Activated T-helper 2 cell treated with anti-CD3 and anti-CD28 coated beads, Interferon-gamma antibody, Interleukin-2, Interleukin-4, amounts not matched to agents 10 μg/mL and 5 μg/mL and 100 μg/mL, durations not matched to agents 14 hours and 24 hours and 36 hours (primary cell): ENCODE results near the gene HIP1. TPM values are rescaled to one million over a fixed set of nuclear protein-coding genes. Genes with fewer than 3 reads are reported as not detected.
"Not testable (repeated sequence)": the region's sequence is repeated elsewhere in the genome, so short reads cannot be mapped to it uniquely, and the experiment has no call there.

Experiments
- DNase-seq: peaks from one replicate; pipeline ENCODE4 v3.0.0; 2021; ENCODE audit warnings: low spot score
- H3K27ac Mint-ChIP-seq: one replicate; pipeline ENCODE4 v1.8.0; 2021; ENCODE audit warnings: mixed read lengths
- H3K27me3 Mint-ChIP-seq: one replicate; pipeline ENCODE4 v1.8.0; 2021; ENCODE audit warnings: low read depth, mixed read lengths
- H3K36me3 Mint-ChIP-seq: one replicate; pipeline ENCODE4 v1.8.0; 2021; ENCODE audit warnings: low read depth, mixed read lengths
- H3K4me1 Mint-ChIP-seq: one replicate; pipeline ENCODE4 v1.8.0; 2021; ENCODE audit warnings: low read depth, mixed read lengths
- H3K4me3 Mint-ChIP-seq: one replicate; pipeline ENCODE4 v1.8.0; 2021; ENCODE audit warnings: low read depth, mild to moderate bottlenecking, moderate library complexity, mixed read lengths
- H3K9me3 Mint-ChIP-seq: one replicate; pipeline ENCODE4 v1.8.0; 2021; ENCODE audit warnings: mixed read lengths
- intact Hi-C: fragments of 100-400 bp; cut with micrococcal nuclease; formaldehyde crosslinking; loops from one replicate; pipeline ENCODE4 v1.15.1; 2023
- total RNA-seq: library from RNA; stranded (reverse); gene quantifications from 2 replicates; pipeline ENCODE4 v1.2.3, GENCODE V29; 2022

HIP1 gene
- total RNA-seq, 1 donor from 2014 or later = 10.6 TPM

GRCh38 chr7:75571209-75571608, 167.5 kb downstream of the HIP1 start:
- intact Hi-C loops = no loop called here
- H3K4me1 Mint-ChIP-seq = no peaks in the 10 kb centered on the region
- no peak overlapping the region for H3K4me3 Mint-ChIP-seq
- no peaks in the 10 kb centered on the region for H3K36me3 Mint-ChIP-seq
- H3K27me3 Mint-ChIP-seq = no peaks in the 10 kb centered on the region
- no peaks in the 10 kb centered on the region for H3K9me3 Mint-ChIP-seq
- DNase-seq = no peak
- H3K27ac Mint-ChIP-seq = no peak overlapping the region

GRCh38 chr7:75569629-75570282, 169.0 kb downstream of the HIP1 start:
- H3K4me1 Mint-ChIP-seq, H3K36me3 Mint-ChIP-seq, H3K27ac Mint-ChIP-seq, H3K4me3 Mint-ChIP-seq, DNase-seq, H3K9me3 Mint-ChIP-seq, intact Hi-C loops, H3K27me3 Mint-ChIP-seq: not testable (repeated sequence)

- H3K4me3 Mint-ChIP-seq = no peak overlapping the region
- H3K36me3 Mint-ChIP-seq = peaks cover 8% of the 10 kb centered on the region
- intact Hi-C loops = no loop called here
- H3K27me3 Mint-ChIP-seq = no peaks in the 10 kb centered on the region
- no peak for DNase-seq
- peaks cover 5% of the 10 kb centered on the region for H3K4me1 Mint-ChIP-seq
- H3K27ac Mint-ChIP-seq = no peak overlapping the region
- no peaks in the 10 kb centered on the region for H3K9me3 Mint-ChIP-seq
These were observed 170.7 kb downstream of the HIP1 start for GRCh38 chr7:75567948-75568595.

- DNase-seq = no peak
- intact Hi-C loops = no loop called here
- H3K9me3 Mint-ChIP-seq = peaks cover 6% of the 10 kb centered on the region
- H3K4me3 Mint-ChIP-seq = no peak overlapping the region
- peaks cover 5% of the 10 kb centered on the region for H3K4me1 Mint-ChIP-seq
- no peak overlapping the region for H3K27ac Mint-ChIP-seq
- peaks cover 28% of the 10 kb centered on the region for H3K36me3 Mint-ChIP-seq
- H3K27me3 Mint-ChIP-seq = no peaks in the 10 kb centered on the region
These were observed 173.5 kb downstream of the HIP1 start for GRCh38 chr7:75565132-75565837.

- DNase-seq = no peak
- intact Hi-C loops = no loop called here
- Mint-ChIP-seq H3K27ac (no peak overlapping the region), H3K27me3 (no peaks in the 10 kb centered on the region), H3K4me1 (peaks cover 5% of the 10 kb centered on the region), H3K4me3 (no peak overlapping the region), H3K36me3 (peaks cover 28% of the 10 kb centered on the region), H3K9me3 (peaks cover 6% of the 10 kb centered on the region)
These were observed 175.6 kb downstream of the HIP1 start for GRCh38 chr7:75563171-75563570.

GRCh38 chr7:75559976-75560365, 178.8 kb downstream of the HIP1 start:
- Mint-ChIP-seq H3K9me3 (peaks cover 6% of the 10 kb centered on the region), H3K36me3 (peaks cover 28% of the 10 kb centered on the region), H3K4me3 (no peak overlapping the region), H3K27ac (no peak overlapping the region), H3K27me3 (no peaks in the 10 kb centered on the region), H3K4me1 (peaks cover 2% of the 10 kb centered on the region)
- intact Hi-C loops = no loop called here
- no peak for DNase-seq

GRCh38 chr7:75559355-75559975, 179.3 kb downstream of the HIP1 start:
- peaks cover 6% of the 10 kb centered on the region for H3K9me3 Mint-ChIP-seq
- intact Hi-C loops = no loop called here
- DNase-seq = no peak
- H3K4me1 Mint-ChIP-seq = no peaks in the 10 kb centered on the region
- H3K27me3 Mint-ChIP-seq = no peaks in the 10 kb centered on the region
- no peak overlapping the region for H3K4me3 Mint-ChIP-seq
- H3K27ac Mint-ChIP-seq = no peak overlapping the region
- H3K36me3 Mint-ChIP-seq = peaks cover 28% of the 10 kb centered on the region

DNA sequence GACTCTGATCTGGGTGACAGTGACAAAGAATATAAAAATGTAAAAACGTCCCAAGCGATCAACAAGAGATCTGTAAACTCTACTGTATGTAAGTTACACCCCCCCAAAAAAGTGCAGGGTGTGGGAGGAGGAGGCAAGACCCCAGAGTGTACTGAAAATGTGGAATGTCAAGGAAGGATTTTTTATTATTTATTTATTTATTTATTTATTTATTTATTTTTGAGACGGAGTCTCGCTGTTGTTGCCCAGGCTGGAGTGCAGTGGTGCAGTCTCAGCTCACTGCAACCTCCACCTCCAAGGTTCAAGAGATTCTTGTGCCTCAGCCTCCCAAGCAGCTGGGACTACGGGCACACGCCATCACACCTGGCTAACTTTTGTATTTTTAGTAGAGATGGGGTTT, 181.9 kb downstream of the HIP1 start:
- H3K36me3 Mint-ChIP-seq, H3K4me1 Mint-ChIP-seq, H3K9me3 Mint-ChIP-seq, H3K4me3 Mint-ChIP-seq, DNase-seq, H3K27ac Mint-ChIP-seq, H3K27me3 Mint-ChIP-seq, intact Hi-C loops: not testable (repeated sequence)

GRCh38 chr7:75555736-75556135, 183.0 kb downstream of the HIP1 start:
- Mint-ChIP-seq H3K36me3 (no peaks in the 10 kb centered on the region), H3K27ac (no peak overlapping the region), H3K4me1 (no peaks in the 10 kb centered on the region), H3K27me3 (no peaks in the 10 kb centered on the region), H3K9me3 (no peaks in the 10 kb centered on the region), H3K4me3 (no peak overlapping the region)
- no peak for DNase-seq
- intact Hi-C loops = no loop called here

GRCh38 chr7:75546237-75547015, 192.3 kb downstream of the HIP1 start:
- Mint-ChIP-seq H3K4me3 (no peak overlapping the region), H3K9me3 (no peaks in the 10 kb centered on the region), H3K27ac (no peak overlapping the region), H3K27me3 (no peaks in the 10 kb centered on the region), H3K4me1 (no peaks in the 10 kb centered on the region), H3K36me3 (no peaks in the 10 kb centered on the region)
- no peak for DNase-seq
- intact Hi-C loops = no loop called here

- intact Hi-C loops = no loop called here
- H3K9me3 Mint-ChIP-seq = no peaks in the 10 kb centered on the region
- H3K27me3 Mint-ChIP-seq = no peaks in the 10 kb centered on the region
- no peak overlapping the region for H3K4me3 Mint-ChIP-seq
- H3K4me1 Mint-ChIP-seq = peaks cover 12% of the 10 kb centered on the region
- no peaks in the 10 kb centered on the region for H3K36me3 Mint-ChIP-seq
- no peak overlapping the region for H3K27ac Mint-ChIP-seq
- no peak for DNase-seq
These were observed 201.0 kb downstream of the HIP1 start for GRCh38 chr7:75537731-75538130.

GRCh38 chr7:75536940-75537538, 201.7 kb downstream of the HIP1 start:
- peaks cover 12% of the 10 kb centered on the region for H3K4me1 Mint-ChIP-seq
- no peaks in the 10 kb centered on the region for H3K9me3 Mint-ChIP-seq
- H3K36me3 Mint-ChIP-seq = no peaks in the 10 kb centered on the region
- no peak overlapping the region for H3K4me3 Mint-ChIP-seq
- intact Hi-C loops = no loop called here
- H3K27me3 Mint-ChIP-seq = no peaks in the 10 kb centered on the region
- H3K27ac Mint-ChIP-seq = no peak overlapping the region
- DNase-seq = no peak
